Uterus (tissue), 4 donors: Measurements from ENCODE around the gene TMC8. TPM values are rescaled to one million over a fixed set of nuclear protein-coding genes. Genes with fewer than 3 reads are reported as not detected.

Source experiments
- DNase-seq, 2 donors: peaks; one replicate each; pipeline ENCODE4 v3.0.0-alpha.2; 2019 to 2020
- H3K27ac ChIP-seq, 2 donors: fragments of 200-600 bp; sonication (generic); 1 replicate in 1 of 2; 2 replicates in 1 of 2; pipeline ENCODE4 v1.5.1; 2016 to 2018
- H3K27me3 ChIP-seq, 2 donors: fragments of 200-600 bp; sonication (generic); one replicate each; pipeline ENCODE4 v1.5.1; 2018 to 2019; ENCODE audit warnings: control low read depth in 1 of 2
- H3K36me3 ChIP-seq, 2 donors: fragments of 200-600 bp; sonication (generic); one replicate each; pipeline ENCODE4 v1.5.1; 2019; ENCODE audit warnings: control low read depth in 1 of 2
- H3K4me1 ChIP-seq, 2 donors: fragments of 200-600 bp; sonication (generic); one replicate each; pipeline ENCODE4 v1.5.1; 2018 to 2019; ENCODE audit warnings: control low read depth in 1 of 2
- H3K4me3 ChIP-seq, 2 donors: fragments of 200-600 bp; sonication (generic); 1 replicate in 1 of 2; 2 replicates in 1 of 2; pipeline ENCODE4 v1.5.1; 2018 to 2019; ENCODE audit warnings: mild to moderate bottlenecking in 1 of 2
- H3K9me3 ChIP-seq, 2 donors: fragments of 200-600 bp; sonication (generic); one replicate each; pipeline ENCODE4 v1.5.1; 2019; ENCODE audit warnings: control low read depth in 1 of 2
- POLR2A ChIP-seq, 2 donors: fragments of 450-650 bp; IDR thresholded peaks; one replicate each; pipeline ENCODE4 v1.6.1; 2016; ENCODE audit warnings: antibody characterized with exemption in 2 of 2, mild to moderate bottlenecking in 1 of 2, moderate library complexity in 1 of 2
- intact Hi-C: fragments of 100-400 bp; cut with DNase I; formaldehyde crosslinking; loops from one replicate; pipeline ENCODE4 v1.15.1; 2023; ENCODE audit warnings: low total_unique reads
- total RNA-seq, 4 donors: library from RNA; depleted of rRNA in 3 of 4; stranded (reverse); fragments of >200 nt in 3 of 4; gene quantifications; one replicate each; pipeline versions ENCODE4 v1.1.0 to v1.2.4, GENCODE V29; 2014 to 2023
- TF ChIP-seq, protein P1 (sequence below), 4 experiments: fragments of 200-600 bp in 2 of 4; fragments of 450-650 bp in 2 of 4; sonication (generic) in 2 of 4; IDR thresholded peaks; one replicate each; pipeline ENCODE4 v1.5.1; 2016 to 2019; ENCODE audit warnings: antibody characterized with exemption in 4 of 4, mild to moderate bottlenecking in 2 of 4, moderate library complexity in 1 of 4
- donor health status: DM: yes; HTN: yes; CAD: no.

TMC8 gene
- total RNA-seq, 4 donors from 2014 or later = 0.51 to 20.1 (median 3.1) TPM

DNA sequence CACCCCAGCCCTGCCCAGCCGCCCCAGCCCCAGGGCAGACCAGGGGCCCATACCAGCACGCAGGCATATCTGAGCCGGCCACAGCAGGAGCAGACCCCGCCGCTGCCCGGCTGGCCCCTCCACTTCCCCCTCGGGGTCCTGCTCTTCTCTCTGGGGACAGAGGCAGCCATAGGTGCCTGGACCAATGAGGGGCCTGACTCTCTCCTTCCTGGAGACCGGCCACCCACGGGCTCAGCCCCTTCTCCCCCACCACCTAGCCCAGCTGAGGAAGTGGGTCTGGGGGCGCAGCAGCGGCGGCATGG, 5.8 kb upstream of the TMC8 start:
- H3K4me1 ChIP-seq = peaks cover 0 to 18% of the 10 kb centered on the region in 2 donors
- H3K9me3 ChIP-seq = no peaks in the 10 kb centered on the region
- H3K4me3 ChIP-seq = no peak overlapping the region
- intact Hi-C loops = no loop called here
- H3K36me3 ChIP-seq = no peaks in the 10 kb centered on the region
- no peak overlapping the region for H3K27ac ChIP-seq
- DNase-seq = no peak
- peaks cover 0 to 10% of the 10 kb centered on the region in 2 donors for H3K27me3 ChIP-seq
- TF ChIP-seq, protein P1, sequence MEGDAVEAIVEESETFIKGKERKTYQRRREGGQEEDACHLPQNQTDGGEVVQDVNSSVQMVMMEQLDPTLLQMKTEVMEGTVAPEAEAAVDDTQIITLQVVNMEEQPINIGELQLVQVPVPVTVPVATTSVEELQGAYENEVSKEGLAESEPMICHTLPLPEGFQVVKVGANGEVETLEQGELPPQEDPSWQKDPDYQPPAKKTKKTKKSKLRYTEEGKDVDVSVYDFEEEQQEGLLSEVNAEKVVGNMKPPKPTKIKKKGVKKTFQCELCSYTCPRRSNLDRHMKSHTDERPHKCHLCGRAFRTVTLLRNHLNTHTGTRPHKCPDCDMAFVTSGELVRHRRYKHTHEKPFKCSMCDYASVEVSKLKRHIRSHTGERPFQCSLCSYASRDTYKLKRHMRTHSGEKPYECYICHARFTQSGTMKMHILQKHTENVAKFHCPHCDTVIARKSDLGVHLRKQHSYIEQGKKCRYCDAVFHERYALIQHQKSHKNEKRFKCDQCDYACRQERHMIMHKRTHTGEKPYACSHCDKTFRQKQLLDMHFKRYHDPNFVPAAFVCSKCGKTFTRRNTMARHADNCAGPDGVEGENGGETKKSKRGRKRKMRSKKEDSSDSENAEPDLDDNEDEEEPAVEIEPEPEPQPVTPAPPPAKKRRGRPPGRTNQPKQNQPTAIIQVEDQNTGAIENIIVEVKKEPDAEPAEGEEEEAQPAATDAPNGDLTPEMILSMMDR (IDR thresholded peaks at IDR 0.05) = no peak
- TF ChIP-seq POLR2A (IDR thresholded peaks at IDR 0.05) = no peak

DNA sequence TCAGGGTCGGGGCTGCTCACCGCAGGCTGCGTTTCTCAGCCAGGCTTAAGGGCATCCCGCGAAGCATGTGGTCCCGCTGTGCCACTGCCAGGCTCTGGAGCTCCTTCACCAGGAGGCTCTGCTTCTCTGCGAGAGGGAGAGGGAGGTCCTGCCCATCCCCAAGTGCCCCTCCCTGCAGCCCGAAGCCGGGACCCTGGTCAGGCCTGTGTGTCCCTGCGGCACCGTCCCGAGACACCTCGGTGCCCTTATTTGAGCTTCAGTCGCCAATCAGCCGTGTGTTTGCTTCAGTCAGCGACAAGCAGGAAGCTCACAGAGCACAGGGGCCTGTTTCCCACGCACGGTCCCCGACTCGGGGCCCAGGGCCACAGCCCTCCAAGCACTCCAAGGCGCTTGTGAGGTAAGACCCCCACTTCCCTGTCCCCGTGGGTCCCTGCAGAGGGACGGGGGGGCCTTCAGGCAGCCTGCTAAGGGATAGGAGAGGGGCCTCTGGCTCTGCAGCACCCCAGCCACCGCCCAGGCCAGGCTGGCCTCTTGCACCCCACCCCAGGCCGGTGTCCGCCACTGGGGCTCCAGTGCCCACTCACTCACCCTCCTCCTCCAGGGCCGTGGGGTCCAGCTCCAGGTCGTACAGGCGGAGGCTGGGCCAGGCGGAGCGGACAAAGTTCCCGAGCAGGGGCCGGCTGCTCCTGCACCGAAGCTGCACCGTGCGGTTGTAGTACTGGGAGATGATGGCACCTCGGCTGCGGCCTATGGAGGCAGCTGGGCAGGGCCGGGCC, 5.2 kb upstream of the TMC8 start:
- H3K4me1 ChIP-seq = peaks cover 0 to 18% of the 10 kb centered on the region in 2 donors
- no peaks in the 10 kb centered on the region for H3K36me3 ChIP-seq
- intact Hi-C loops = no loop called here
- H3K9me3 ChIP-seq = no peaks in the 10 kb centered on the region
- H3K27ac ChIP-seq = peak overlapping the region in 1 of 2 donors; percentile 57
- TF ChIP-seq, protein P1 (IDR thresholded peaks at IDR 0.05) = no peak
- no peak for TF ChIP-seq POLR2A (IDR thresholded peaks at IDR 0.05)
- DNase-seq = no peak
- peaks cover 0 to 10% of the 10 kb centered on the region in 2 donors for H3K27me3 ChIP-seq
- no peak overlapping the region for H3K4me3 ChIP-seq

DNA sequence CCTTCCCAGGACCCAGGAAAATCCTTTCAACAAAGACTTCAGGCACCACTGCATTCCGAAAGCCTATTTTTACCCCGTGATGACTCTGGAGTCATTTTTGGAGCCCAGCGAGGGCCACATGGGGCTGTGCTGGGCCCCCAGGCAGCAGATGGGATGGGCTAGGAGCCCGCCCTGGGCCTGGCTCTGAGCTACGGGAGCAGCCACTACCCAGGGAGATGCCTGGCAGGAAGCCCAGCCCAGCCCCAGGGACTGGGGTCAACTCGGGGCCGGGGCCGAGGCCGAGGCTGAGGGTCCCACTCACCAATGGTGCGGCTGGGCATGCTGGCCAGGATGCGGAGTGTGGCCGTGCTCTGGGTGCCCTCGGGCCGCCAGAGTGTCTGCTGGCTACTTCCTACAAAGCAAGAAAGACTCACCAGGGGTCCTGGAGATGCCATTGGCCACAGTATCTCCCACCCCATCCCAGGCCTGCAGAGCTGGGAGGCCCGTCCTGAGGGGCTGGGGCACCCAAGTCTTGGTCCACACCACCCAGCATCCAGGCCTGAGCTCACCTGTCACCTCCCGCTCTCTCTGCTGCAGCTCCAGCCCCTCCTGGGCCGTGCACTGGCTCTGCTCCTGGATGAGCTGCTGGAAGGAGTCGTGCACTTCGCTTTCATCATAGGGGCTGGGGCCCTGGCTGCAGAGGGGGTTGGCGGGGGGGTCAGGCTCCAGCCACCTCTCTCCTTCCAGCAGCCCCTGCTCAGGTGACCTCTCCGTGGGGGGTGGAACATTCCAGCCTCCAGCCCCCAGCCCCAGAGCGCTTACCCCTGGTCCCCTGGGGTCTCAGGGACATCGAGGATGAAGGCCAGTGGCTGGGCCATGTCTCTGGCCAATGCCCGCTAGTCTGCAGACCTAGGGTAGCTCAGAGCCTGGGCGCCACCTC, 4.3 kb upstream of the TMC8 start:
- Histone ChIP-seq H3K9me3 (no peaks in the 10 kb centered on the region), H3K4me3 (no peak overlapping the region), H3K36me3 (no peaks in the 10 kb centered on the region), H3K27ac (peak overlapping the region; percentile 57 to 66), H3K27me3 (peaks cover 0 to 10% of the 10 kb centered on the region in 2 donors), H3K4me1 (peaks cover 0 to 18% of the 10 kb centered on the region in 2 donors)
- DNase-seq = no peak
- TF ChIP-seq, protein P1 (IDR thresholded peaks at IDR 0.05) = no peak
- no peak for TF ChIP-seq POLR2A (IDR thresholded peaks at IDR 0.05)
- intact Hi-C loops = no loop called here

DNA sequence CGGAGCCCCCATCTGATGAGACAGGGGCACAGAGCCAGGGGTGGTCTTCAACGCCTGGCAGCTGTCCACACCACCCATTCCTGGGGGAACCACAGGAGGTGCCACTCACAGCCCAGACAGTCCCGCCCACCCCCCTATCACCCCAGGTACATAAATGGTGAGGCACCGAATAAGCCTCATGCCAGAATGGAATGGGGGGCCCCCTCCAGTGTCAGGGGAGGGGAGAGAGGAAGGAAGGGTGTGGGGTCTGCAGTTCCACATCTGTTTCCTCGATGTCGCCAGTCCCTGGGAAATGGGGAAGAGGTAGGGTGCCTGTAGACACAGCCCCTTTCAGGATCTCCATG, 3.7 kb upstream of the TMC8 start:
- Histone ChIP-seq H3K4me1 (peaks cover 0 to 18% of the 10 kb centered on the region in 2 donors), H3K27ac (peak overlapping the region in 1 of 2 donors; percentile 66), H3K4me3 (no peak overlapping the region), H3K9me3 (no peaks in the 10 kb centered on the region), H3K27me3 (peaks cover 0 to 10% of the 10 kb centered on the region in 2 donors), H3K36me3 (no peaks in the 10 kb centered on the region)
- DNase-seq = no peak
- TF ChIP-seq, protein P1 (IDR thresholded peaks at IDR 0.05) = no peak
- TF ChIP-seq POLR2A (IDR thresholded peaks at IDR 0.05) = no peak
- intact Hi-C loops = no loop called here
